ENCODE results near the gene RRAGD. TPM values are rescaled to one million over a fixed set of nuclear protein-coding genes. Genes with fewer than 3 reads are reported as not detected.

RRAGD gene
- total RNA-seq, 2 donors from 2014 or later = 0.95 to 2.0 TPM

GRCh38 chr6:89361171-89361570 is 50.9 kb downstream of the RRAGD start:
- Mint-ChIP-seq H3K4me3 (no peak overlapping the region), H3K36me3 (ENCODE audit: low read depth) (no peaks in the 10 kb centered on the region), H3K9me3 (no peaks in the 10 kb centered on the region), H3K4me1 (peaks cover 7% of the 10 kb centered on the region), H3K27me3 (ENCODE audit: insufficient read depth) (peaks cover 35% of the 10 kb centered on the region), H3K27ac (no peak overlapping the region)
- Histone ChIP-seq H3K4me1 (ENCODE audit: control insufficient read depth, insufficient read depth, low read length) (peaks cover 4% of the 10 kb centered on the region), H3K9ac (ENCODE audit: extremely low read depth, low read length, poor library complexity, severe bottlenecking) (no peak overlapping the region), H3K27ac (ENCODE audit: low read depth, low read length) (no peak overlapping the region), H3K27me3 (ENCODE audit: control insufficient read depth, insufficient read depth, low read length, poor library complexity, severe bottlenecking) (peaks cover 5% of the 10 kb centered on the region), H3K36me3 (ENCODE audit: control insufficient read depth, insufficient read depth, low read length) (no peaks in the 10 kb centered on the region), H3K9me3 (ENCODE audit: control insufficient read depth, low read length) (no peaks in the 10 kb centered on the region), H3K4me3 (ENCODE audit: low read length) (no peak overlapping the region)
- no peak for TF ChIP-seq CTCF (conservative IDR thresholded peaks at IDR 0.05)
- no peak for DNase-seq
- 92 to 100% methylated on average over 1 to 2 of the region's 2 CpGs for WGBS, 2 experiments (ENCODE audit: insufficient coverage in 1 of 2, insufficient read length in 1 of 2)

- WGBS, 2 experiments (ENCODE audit: insufficient coverage in 1 of 2, insufficient read length in 1 of 2) = 100% methylated on average over 2 of the region's 2 CpGs; no CpG with 5 or more reads in 1 of the 2 experiments
- H3K36me3 ChIP-seq (ENCODE audit: control insufficient read depth, insufficient read depth, low read length) = no peaks in the 10 kb centered on the region
- Mint-ChIP-seq H3K4me3 (no peak overlapping the region), H3K36me3 (ENCODE audit: low read depth) (no peaks in the 10 kb centered on the region), H3K27me3 (ENCODE audit: insufficient read depth) (peaks cover 35% of the 10 kb centered on the region), H3K9me3 (no peaks in the 10 kb centered on the region), H3K4me1 (peaks cover 7% of the 10 kb centered on the region), H3K27ac (no peak overlapping the region)
- DNase-seq = no peak
- no peak overlapping the region for H3K4me3 ChIP-seq (ENCODE audit: low read length)
- no peaks in the 10 kb centered on the region for H3K9me3 ChIP-seq (ENCODE audit: control insufficient read depth, low read length)
- H3K27ac ChIP-seq (ENCODE audit: low read depth, low read length) = no peak overlapping the region
- H3K27me3 ChIP-seq (ENCODE audit: control insufficient read depth, insufficient read depth, low read length, poor library complexity, severe bottlenecking) = peaks cover 5% of the 10 kb centered on the region
- TF ChIP-seq CTCF (conservative IDR thresholded peaks at IDR 0.05) = no peak
- H3K9ac ChIP-seq (ENCODE audit: extremely low read depth, low read length, poor library complexity, severe bottlenecking) = no peak overlapping the region
- H3K4me1 ChIP-seq (ENCODE audit: control insufficient read depth, insufficient read depth, low read length) = peaks cover 4% of the 10 kb centered on the region
Measured at GRCh38 chr6:89360415-89360999, 51.6 kb downstream of the RRAGD start.

- Histone ChIP-seq H3K4me1 (ENCODE audit: control insufficient read depth, insufficient read depth, low read length) (peaks cover 4% of the 10 kb centered on the region), H3K36me3 (ENCODE audit: control insufficient read depth, insufficient read depth, low read length) (no peaks in the 10 kb centered on the region), H3K27ac (ENCODE audit: low read depth, low read length) (no peak overlapping the region), H3K9me3 (ENCODE audit: control insufficient read depth, low read length) (no peaks in the 10 kb centered on the region), H3K9ac (ENCODE audit: extremely low read depth, low read length, poor library complexity, severe bottlenecking) (no peak overlapping the region), H3K4me3 (ENCODE audit: low read length) (no peak overlapping the region), H3K27me3 (ENCODE audit: control insufficient read depth, insufficient read depth, low read length, poor library complexity, severe bottlenecking) (peaks cover 5% of the 10 kb centered on the region)
- Mint-ChIP-seq H3K27me3 (ENCODE audit: insufficient read depth) (peaks cover 39% of the 10 kb centered on the region), H3K4me3 (no peak overlapping the region), H3K36me3 (ENCODE audit: low read depth) (no peaks in the 10 kb centered on the region), H3K4me1 (peaks cover 7% of the 10 kb centered on the region), H3K9me3 (no peaks in the 10 kb centered on the region), H3K27ac (no peak overlapping the region)
- DNase-seq = no peak
- 11 to 16% methylated on average over 1 of the region's 1 CpG for WGBS, 2 experiments (ENCODE audit: insufficient coverage in 1 of 2, insufficient read length in 1 of 2)
- no peak for TF ChIP-seq CTCF (conservative IDR thresholded peaks at IDR 0.05)
Measured at GRCh38 chr6:89359561-89359960, 52.5 kb downstream of the RRAGD start.
